HG03025 (cell line): ENCODE measurements around the gene LCE2C.
"Not testable (repeated sequence)": the region's sequence is repeated elsewhere in the genome, so short reads cannot be mapped to it uniquely, and the experiment has no call there.

ENCODE experiments used
- ATAC-seq: cut with Tn5 transposase; IDR thresholded peaks from one replicate; pipeline ENCODE4 v1.9.1; 2021; ENCODE audit warnings: mild to moderate bottlenecking, moderate library complexity; ENCODE audit not compliant: unreplicated experiment, low FRiP score

Gene LCE2C, protein sequence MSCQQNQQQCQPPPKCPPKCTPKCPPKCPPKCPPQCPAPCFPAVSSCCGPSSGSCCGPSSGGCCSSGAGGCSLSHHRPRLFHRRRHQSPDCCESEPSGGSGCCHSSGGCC

DNA sequence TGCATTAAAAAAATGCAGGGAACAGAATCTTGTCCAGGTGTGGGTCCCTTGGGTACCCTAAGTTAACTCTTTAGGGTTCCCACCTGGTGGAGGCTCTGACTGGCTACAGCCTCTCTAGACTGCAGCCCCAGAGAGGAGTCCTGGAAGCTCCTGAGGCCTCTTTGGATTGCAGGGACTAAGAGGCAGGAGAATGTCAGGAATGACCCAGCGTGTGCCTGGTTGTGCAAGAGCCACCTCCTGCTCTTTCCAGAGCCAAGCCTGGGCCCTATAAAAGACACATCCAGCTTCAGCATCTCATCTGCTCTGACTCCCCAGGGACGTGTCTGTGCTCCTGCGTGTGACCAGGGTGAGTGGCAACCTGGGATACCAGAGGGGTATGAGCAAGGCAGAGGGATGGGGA is at the start of gene LCE2C:
LCE2C (plus strand) TSS at position 297 of the 400 bp plus-strand sequence. CDS start 737 bp downstream, outside the sequence.
- ATAC-seq = not testable (repeated sequence)

DNA sequence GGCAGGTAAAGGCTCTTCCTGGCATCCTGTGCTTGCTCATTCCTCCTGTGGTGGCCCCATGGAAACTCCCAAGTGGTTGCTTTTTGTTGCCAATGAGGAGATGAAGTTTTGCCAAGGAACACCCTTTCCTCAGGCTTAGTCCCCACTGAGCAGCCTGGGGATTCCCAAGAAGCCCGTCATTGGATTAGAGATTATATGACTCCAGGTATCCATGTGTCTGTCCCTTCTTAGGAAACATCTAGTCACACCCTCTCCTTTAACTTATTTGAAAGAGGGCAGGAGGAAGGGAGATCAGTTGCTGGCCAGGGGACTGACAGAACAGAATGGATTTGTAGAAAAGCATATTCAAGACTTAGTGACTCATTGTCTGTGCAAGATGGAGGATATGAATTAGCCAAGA is 48.3 kb upstream of the LCE2C start:
- no peak for ATAC-seq

DNA sequence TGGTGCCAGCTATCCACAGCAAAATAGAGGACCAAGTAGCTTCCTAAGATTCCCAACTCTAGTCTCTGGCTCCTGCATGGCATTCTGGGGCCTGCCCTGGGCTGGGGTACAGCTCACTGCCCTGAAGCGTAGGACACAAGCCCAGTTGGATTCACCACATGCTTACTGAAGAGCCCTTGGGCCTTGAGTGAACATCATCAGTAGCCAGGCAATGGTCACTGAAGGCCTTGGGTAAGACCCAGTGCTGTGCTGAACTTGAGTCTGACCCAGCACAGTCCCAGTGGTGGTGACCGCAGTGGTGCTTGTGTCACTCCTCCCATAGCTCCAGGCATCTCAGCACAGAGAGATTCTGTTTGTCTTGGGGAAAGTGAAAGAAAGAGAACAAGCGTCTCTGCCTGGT is 44.5 kb upstream of the LCE2C start:
- ATAC-seq = no peak

DNA sequence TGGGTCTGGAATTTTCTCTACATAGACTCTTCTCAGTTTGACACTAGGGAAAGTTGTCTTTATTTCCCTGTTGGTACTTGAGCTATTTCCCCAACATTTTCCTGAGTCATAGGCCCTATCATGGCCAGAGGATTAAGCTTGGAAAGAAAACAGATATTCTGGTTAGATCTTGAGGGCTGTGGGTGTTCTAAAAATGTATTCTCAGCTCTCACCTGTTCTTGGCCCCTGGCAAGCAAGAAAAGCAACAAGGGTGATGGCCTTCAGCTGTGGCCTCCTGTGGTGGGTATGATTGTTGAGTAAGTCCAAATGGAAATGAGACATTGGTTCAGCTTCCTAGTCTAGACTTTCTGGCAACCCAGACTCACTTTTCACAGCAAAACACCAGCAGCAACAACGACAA is 34.7 kb upstream of the LCE2C start:
- ATAC-seq = no peak

DNA sequence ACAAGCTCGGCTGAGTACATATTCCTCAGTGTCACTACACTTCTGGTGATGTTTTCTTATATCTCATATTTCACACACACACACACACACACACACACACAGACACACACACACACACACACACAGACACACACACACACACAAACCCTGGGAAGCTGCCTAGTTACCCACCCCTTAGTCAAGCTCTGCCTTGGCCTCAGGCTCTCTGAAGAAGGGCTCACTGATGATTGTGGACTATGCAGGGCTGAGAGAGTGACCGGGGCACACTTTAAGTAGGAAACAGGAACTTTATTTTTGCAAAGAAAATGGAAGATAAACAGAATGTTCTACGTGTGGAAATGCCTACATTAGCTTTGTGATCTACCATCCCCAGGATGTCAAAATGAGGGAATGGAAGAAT is 31.1 kb upstream of the LCE2C start:
- no peak for ATAC-seq

DNA sequence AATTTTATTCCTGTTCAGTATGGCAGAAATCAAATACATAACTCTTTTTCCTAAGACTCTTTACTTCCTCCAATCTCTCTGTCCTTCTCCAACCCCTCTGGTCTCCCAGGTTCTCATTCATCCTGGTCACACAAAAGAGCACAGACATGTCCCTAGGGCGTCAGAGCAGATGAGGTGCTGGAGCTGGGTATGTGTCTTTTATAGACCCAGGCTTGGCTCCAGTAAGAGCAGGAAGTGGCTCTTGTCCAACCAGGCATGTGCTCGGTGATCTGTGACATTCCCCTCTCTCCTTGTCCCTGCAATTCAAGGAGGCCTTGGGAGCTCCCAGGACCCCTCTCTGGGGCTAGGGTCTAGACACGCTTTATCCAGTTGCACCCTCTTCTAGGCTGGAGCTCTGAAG is 29.9 kb upstream of the LCE2C start:
- ATAC-seq = no peak

DNA sequence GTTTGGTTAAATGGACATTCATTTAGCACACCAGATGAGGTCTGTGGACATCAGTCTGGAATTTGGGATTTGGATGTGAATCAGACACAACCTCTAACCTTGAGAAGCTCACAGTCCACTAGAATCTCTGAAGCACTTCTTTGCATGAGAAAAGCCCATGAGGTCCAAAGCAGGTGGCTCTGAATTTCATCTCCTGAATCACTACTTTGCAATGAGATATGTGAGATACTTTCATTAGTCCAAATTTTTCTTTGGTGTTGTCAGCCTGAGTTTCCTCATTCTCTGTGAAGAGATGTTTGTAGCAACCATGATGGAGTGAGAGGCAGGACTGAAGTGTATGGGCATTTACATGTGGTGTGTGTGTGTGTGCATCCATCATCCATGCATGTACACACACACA is 28.4 kb upstream of the LCE2C start:
- no peak for ATAC-seq

DNA sequence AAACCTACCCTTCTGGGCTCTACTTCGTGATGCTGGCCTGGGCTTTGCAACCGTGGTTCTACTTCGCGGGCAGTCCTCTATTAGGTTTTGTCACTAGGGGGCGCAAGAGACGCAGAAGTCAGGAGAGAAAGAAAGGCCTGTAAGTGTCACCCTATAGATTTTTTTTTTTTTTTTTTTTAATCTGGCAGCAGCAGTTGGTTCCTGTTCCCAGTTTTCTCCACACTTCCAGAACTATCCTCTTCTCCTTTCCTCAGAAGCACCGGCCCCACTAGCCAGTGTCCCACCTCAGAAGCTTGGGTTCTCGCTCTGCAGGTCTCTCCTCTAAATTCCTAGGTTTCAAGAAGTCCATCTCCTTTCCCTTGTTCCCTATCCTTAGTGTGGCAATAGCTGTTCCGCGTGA is 21.0 kb upstream of the LCE2C start:
- no peak for ATAC-seq

DNA sequence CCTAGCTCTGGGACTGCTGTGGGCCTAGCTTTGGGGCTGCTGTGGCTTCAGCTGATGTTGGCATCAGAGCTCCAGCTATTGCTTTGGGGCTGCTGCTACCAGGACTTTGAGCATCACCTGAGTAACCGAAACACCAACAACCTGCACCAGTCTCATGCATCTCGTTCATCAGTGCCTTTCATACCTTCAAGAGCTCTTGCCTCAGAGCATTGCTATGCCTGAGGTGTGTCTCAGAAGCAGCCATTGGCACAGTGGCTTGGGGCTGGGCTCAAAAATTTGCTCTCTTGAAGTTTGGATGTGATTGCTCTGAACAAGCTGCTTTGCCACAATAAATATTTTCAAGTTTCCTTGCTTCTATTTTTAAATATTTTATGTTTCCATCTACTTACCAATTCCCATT is 18.6 kb upstream of the LCE2C start:
- ATAC-seq = no peak

DNA sequence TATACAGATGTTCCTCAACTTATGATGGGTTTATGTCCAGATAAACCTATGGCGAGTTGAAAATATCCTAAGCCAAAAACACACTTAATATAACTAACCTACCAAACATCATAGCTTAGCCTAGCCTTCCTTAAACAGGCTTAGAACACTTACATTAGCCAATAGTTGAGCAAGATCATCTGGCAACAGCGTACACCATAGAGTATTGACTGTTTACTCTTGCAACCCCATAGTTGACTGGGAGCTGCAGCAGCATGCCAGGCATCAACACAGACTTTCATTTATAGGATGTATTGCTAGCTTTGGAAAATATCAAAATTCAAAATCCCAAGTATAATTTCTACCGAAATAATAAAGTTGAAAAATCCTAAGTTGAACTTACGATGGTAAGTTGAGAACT is 17.4 kb upstream of the LCE2C start:
- no peak for ATAC-seq

DNA sequence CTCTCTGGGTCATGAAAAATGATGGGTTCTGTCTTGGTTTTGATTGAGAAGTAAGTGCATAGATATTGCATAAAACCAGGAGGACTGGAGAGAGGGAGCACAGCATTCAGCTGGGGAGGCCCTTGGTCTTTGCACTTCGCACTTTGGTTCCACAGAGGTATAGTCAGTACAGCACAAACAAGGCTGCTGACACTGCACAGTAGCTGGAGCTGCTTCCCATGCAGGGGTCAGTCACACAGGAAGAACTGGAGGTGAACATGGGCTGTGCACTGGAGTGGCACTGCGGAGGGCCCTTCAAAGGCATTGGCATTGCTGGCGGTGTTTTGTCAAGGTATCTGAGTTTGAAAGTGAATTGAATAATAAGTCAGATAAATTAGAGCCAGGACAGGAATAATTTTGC is 16.4 kb upstream of the LCE2C start:
- ATAC-seq = no peak

DNA sequence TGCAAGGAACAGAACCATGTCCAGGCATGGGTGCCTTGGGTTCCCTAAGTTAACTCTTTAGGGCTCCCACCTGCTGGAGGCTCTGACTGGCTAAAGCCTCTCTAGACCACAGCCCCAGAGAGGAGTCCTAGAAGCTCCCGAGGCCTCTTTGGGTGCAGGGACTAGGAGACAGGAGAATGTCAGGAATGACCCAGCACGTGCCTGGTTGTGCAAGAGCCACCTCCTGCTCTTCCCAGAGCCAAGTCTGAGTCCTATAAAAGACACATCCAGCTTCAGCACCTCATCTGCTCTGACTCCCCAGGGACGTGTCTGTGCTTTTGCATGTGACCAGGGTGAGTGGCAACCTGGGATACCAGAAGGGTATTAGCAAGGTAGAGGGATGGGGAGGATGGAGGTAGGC is 12.0 kb upstream of the LCE2C start, which contains the start of gene LCE2D:
LCE2D (plus strand) TSS at position 283 of the 400 bp plus-strand sequence. CDS start 726 bp downstream, outside the sequence.
- ATAC-seq = no peak

DNA sequence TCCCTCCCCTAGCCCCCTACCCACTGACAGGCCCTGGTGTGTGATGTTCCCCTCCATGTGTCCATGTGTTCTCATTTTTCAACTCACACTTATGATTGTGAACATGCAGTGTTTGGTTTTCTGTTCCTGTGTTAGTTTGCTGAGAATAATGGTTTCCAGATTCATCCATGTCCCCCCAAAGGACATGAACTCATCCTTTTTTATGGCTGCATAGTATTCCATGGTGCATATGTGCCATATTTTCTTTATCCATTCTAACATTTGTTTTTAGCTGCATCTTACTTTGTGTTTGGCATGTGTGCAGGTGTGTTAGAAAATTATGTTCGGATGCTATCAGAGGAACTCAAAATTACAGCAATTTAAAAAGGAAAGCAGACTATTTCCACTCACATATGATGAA is 8.9 kb upstream of the LCE2C start:
- not testable (repeated sequence) for ATAC-seq

DNA sequence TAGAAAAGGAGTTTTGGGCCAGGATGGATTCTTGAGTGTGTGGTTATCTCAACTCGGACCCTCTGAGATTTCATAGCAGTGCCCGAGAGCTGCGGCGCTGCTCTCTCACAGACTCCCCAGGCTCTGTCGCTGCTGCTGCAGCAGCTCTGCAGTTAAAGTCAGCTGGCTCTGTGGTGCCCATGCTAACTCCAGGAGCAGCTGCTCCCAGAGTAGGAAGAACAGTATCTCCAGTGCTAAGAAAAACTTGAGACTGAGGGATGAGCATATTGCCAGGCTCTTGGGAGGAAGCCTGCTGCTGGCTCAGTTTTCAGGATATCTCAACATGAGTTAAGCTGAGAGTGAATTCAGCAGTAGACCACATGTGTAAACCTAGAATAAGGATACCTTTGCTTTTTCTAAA is 7.4 kb upstream of the LCE2C start:
- no peak for ATAC-seq

DNA sequence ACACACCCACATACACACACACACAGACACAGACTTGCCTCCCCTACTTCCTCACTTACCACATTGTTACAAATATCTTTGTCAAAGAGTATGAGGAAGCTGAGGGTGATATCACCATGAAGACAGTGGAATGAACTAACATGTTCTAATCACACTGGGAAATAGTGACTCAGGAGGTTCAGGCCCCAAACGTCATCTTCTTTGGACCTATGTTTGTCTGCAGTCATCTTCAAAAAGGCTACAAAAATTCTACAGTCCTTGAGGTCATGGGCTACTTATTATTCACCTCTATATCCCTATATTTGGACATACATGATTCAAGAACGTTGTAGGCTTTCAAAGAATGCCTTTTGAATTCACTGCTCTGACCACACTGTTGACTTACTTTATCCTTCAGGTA is 2.1 kb upstream of the LCE2C start:
- ATAC-seq = no peak

DNA sequence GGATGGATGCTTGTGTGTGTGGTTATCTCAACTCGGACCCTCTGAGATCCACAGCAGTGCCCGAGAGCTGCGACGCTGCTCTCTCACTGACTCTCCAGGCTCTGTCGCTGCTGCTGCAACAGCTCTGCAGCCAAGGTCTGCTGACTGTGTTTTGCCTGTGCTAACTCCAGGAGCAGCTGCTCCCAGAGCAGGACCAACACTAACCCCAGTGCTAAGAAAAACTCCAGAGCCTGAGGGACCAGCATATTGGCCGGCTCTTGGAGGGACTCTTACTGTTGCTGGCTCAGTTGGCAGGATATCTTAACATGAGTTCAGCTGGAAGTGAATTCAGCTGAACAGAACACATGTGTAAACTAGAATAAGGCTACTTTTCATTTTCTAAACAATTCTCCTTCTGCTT is 4.4 kb downstream of the LCE2C start:
- ATAC-seq = no peak

DNA sequence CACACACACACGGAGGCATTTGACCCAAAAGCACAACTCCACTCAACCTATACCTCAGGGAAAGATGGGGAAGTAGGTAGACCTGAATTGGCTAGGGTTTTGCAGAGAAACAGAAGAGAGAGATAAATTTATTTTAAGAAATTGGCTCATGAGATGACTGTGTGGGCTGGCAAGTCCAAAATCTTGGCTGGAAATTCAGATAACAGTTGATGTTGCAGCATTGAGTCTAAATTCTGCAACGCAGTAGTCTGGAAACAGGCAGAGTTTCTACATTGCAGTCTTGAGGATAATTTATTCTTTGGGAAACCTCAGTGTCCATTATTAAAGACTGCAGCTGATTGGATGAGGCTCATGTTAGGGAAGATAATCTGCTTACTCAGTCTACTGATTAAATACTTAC is 6.5 kb downstream of the LCE2C start:
- no peak for ATAC-seq

DNA sequence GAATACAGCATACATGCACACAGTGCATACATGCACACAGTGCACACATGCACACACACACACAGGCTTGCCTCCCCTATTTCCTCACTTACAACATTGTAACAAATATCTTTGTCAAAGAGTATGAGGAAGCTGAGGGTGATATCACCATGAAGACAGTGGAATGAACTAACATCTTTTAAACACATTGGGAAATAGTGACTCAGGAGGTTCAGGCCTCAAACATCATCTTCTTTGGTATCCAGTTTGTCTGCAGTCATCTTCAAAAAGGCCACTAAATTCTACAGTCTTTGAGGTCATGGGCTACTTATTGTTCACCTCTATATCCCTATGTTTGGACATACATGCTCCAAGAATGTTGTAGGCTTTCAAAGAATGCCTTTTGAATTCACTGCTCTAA is 8.8 kb downstream of the LCE2C start:
- ATAC-seq = no peak

DNA sequence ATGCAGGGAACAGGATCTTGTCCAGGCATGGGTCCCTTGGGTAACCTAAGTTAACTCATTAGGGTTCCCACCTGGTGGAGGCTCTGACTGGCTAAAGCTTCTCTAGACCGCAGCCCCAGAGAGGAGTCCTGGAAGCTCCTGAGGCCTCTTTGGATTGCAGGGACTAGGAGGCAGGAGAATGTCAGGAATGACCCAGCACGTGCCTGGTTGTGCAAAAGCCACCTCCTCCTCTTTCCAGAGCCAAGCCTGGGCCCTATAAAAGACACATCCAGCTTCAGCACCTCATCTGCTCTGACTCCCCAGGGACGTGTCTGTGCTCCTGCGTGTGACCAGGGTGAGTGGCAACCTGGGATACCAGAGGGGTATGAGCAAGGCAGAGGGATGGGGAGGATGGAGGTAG is 10.7 kb downstream of the LCE2C start, which contains the start of gene LCE2B:
LCE2B (plus strand) TSS at position 301 of the 400 bp plus-strand sequence. CDS start 721 bp downstream, outside the sequence.
- not testable (repeated sequence) for ATAC-seq

DNA sequence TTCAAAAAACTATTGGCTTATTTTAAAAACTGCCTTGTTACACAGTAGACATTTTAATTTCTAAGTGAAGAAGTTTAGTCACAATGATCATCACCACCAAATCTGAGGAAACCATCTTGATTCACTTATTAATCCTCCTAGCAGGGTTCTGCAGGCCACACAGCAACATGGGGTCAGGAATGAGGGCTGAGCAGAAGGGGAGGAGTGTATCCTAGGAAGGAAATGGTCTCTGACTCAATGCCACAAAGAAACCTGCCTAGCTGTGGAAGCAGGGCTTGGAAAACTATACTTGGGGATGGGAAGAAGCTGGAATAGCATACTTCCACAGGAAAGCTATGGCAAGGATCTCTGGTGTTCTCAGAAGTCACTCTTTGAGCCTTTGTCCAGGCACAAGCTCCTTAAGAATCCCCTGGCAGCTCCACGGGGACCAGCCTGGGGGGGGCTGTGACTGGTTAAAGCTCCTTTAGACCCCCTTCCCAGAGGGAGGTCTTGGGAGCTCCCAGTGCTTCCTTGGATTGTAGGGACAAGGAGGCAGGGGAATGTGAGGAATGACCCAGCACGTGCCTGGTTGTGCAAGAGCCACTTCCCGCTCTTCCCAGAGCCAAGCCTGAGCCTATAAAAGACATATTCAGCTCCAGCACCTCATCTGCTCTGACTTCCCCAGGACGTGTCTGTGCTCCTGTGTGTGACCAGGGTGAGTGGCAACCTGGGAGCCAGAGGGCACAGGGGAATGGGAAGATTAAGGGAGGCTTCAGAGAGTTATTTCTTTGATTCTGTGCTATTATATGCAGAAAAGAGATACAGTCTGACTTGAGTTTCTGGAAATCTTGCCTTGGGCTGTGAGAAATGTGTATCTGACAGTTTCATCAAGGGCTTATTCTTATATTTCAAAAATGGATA is 22.9 kb downstream of the LCE2C start, which contains the start of gene LCE2A:
LCE2A (plus strand) TSS at position 645 of the 900 bp plus-strand sequence. CDS start 557 bp downstream, outside the sequence.
- no peak for ATAC-seq

DNA sequence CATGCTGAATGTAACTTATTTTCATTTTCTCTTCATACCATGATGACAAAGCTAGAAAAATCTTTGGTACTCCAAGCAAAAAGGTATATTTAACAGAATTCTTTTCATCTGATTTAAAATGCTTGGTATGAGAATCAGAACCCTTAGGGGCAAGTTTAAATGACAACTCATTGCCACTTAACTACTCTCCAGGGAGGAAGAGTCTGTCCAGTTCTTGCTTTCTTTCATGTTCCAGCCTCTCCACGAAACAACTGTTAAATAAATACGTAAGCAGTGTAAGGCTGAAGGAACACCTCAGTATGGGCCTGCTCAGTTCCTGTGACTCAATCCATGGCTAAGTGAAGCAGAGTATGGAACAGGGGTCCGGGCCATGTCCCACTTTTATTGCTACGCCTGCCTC is 24.7 kb downstream of the LCE2C start:
- no peak for ATAC-seq

DNA sequence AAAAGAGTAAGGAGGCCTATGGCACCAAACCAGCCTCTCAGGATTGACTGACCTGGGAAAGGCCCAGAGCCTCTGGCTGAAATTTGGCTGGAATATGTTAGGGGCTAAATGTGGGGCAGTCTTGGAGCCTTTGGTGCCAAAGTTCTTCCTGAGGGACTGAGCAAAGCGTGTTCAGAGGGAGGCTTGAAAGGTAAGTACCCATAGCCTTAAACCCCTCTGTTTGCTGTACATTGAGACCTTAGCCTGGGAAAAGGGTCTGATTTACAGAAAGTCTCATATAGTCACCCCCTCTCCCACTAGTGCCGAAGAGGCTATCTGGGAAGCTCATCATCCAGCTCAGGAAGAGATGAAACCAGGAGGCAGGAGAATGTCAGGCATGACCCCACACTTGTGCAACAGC is 32.8 kb downstream of the LCE2C start, which contains the start of gene LCE4A:
LCE4A (plus strand) TSS at position 301 of the 400 bp plus-strand sequence. CDS start 916 bp downstream, outside the sequence.
- ATAC-seq = no peak
